IPS DF 4.7 (cell line): Measurements from ENCODE around the gene PIMREG.

Source experiments
- DNase-seq: peaks from one replicate; pipeline ENCODE4 v3.0.0-alpha.2; 2013; ENCODE audit warnings: low spot score; ENCODE audit errors: extremely low read depth

Gene PIMREG, protein sequence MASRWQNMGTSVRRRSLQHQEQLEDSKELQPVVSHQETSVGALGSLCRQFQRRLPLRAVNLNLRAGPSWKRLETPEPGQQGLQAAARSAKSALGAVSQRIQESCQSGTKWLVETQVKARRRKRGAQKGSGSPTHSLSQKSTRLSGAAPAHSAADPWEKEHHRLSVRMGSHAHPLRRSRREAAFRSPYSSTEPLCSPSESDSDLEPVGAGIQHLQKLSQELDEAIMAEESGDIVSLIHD

DNA sequence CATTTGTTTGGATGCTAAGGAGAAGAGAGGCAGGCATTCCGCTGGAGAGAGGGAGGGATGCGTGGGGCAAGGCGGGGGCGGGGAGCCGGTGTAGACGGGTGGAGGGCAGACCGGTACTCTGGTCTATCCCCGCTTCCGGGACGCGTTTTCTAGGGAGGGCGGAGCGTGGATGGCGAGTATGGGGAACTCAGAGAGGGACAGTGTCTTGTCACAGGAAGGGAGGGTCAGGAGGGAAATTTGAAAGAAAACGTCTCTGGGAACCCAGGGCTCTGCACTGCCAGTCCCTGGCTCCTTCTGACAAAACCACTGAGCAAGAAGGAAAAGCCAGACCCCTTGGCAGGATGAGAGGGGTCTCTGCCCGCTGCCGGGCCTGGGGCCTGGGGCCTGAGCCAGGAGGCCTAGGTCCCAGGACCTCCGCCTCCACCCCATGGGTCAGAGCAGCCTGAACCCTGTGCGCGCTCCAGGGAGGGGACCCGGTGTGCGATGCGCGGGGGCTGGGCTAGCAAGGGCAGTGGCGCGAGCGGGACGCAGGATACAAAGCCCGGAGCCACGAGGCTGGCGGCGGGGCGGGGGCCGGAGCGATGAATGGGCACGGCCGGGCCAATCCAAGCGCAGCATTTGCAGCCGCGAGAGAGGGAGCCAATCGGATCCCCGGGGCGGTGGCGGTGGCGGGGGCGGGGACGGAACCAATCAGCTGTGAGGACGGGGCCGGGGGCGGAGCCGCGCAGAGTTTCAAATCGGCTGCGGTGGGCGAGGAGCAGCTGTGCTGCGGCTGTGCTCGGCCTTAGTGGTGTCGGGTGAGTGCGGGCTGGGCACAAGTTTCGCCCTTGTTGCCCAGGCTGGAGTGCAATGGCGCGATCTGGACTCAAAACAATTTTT, at the start of gene PIMREG:
Gene PIMREG, plus strand, starts transcription at position 764 of the 879 bp plus-strand sequence. CDS start 656 bp downstream, outside the sequence.
- DNase-seq, result no peak

DNA sequence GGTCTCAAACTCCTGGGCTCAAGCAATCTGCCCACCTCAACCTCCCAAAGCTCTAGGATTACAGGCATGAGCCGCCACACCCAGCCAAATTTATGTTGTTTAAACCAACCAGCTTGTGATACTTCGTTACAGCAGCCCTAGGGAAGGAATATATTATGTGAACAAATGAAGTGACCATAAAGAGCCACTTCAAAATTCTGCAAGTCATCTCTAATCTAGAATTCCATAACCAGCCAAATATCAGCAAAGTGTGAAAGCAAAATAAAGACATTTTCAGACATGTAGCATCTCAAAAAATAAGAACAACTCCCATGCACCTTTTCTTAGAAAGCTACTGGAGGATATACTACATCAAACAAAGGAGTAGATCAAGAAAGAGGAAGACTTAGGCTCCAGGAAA, 45.3 kb upstream of the PIMREG start:
- DNase-seq, result no peak

- no peak for DNase-seq
These were observed 42.0 kb upstream of the PIMREG start for GRCh38 chr17:6402258-6402657.

DNA sequence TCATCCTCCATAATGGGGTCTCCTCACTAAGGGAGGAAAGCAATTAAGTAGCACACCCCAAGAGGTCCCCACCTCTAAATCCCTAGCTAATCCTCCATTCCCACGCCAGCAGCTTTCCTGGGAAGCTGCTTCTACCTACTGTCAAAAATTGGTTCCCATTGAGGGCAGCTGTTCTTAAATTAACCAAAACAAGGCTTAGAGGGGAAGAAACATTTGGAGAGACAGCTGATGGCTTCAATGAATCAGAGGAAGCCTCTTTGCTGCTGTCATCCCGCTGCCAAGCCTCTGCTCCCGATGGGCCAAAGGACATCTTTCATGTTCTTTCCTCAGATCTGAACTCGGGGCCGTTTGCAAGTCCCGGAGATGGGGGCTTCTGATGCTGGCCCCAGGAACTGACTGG, 36.0 kb upstream of the PIMREG start:
- DNase-seq, result no peak

DNA sequence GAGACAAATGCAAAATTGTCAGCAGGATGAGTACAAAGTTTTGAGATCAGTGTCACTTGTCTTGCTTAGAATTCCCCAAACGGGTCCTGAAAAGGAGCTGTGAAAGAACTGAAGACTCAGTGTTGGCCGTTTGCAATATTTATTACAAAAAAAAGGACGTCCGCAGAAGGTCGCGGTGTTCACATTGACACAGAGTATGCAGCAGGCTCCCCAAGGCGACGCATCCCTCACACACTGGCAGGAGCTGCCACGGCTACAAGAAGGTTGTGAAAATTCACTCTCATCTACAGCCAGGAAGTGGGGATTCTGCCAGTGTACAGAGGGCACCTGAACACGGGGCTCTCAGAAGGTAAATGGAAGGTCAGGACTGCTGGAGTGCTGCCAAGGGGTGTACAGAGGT, 35.5 kb upstream of the PIMREG start:
- DNase-seq, result no peak

DNA sequence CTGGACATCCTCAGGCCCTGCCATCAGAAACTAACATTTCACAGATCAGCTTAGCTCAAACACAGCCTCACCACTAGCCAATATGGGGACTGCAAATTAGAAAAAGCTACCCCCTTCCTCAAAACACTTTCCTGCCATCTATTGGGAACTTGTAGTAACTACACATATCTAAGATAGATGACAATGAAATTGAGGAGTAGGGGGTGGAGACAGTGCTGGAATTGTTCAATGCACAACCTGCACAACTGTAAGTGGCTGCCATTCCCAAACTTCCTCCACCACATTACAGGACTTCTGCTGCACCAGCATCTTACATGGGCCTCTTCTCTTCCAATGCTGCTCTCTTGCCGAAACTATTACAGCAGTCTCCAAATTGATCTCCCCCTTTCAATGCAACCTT, 31.2 kb upstream of the PIMREG start:
- no peak for DNase-seq

DNA sequence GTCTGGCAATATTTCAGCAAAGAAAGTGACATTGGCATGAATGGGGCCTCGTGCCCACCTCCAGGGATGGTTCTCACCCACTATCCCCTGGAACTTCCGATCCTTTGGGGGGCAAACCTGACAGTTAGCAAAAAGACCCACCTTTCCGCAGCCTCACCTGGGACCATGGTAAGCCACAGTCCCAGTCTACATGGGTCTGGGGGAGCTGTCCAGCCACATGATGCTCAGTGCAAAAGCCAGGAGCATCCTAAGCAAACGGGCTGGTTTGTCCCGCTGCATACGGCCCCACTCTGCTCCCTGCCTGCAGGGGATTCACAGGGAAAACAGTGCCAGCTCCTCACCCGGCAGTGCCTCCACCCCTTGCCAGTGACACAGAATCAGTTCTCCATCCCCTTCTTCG, 28.6 kb upstream of the PIMREG start:
- DNase-seq, result no peak

DNA sequence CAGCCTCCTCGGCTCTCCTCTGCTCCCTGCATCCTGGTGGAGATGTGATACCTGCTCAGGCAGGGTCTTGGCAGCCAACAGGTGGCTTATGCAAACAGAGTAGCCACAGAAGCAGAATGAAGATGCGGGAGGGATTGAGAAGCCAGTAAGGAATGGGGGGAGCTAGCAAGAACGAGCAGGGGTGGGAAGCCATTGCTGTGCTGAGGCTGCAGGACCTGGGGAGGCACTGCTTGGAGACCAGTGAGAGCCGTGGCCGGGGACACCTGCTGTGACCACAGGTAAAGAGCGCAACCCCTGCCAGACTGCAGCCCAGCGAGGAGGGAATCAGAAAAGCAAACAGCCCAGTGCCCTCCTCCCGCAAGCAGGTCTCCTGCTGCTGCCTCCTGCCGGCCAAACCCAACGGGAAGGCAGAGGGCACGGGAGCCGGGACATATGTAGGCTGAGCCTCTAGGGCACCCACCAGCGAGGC, 24.0 kb upstream of the PIMREG start:
- no peak for DNase-seq

- no peak for DNase-seq
These were observed 22.3 kb upstream of the PIMREG start for GRCh38 chr17:6421700-6422604.

GRCh38 chr17:6422654-6423241, 21.5 kb upstream of the PIMREG start:
- DNase-seq, result no peak

- no peak for DNase-seq
These were observed 20.3 kb upstream of the PIMREG start for GRCh38 chr17:6423931-6424330.

DNA sequence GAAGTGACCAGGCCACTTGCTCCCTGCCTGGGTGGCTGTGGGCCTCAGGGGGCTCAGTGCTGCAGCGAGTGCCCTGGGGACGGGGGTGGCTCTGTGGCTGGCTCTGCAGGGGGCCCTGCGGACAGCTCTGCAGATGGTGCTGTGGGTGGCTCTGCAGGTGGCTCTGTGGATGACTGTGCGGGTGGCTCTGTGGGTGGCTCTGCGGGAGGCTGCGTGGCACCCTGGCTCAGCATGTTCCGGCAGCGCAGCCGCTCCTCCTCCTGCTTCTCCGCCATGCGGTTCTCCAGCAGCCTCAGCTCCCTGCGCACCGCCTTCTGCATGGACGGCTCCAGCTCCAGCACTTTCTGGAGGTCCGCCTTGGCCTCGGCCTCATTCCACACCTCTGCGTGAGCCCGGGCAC, 18.8 kb upstream of the PIMREG start:
- no peak for DNase-seq

DNA sequence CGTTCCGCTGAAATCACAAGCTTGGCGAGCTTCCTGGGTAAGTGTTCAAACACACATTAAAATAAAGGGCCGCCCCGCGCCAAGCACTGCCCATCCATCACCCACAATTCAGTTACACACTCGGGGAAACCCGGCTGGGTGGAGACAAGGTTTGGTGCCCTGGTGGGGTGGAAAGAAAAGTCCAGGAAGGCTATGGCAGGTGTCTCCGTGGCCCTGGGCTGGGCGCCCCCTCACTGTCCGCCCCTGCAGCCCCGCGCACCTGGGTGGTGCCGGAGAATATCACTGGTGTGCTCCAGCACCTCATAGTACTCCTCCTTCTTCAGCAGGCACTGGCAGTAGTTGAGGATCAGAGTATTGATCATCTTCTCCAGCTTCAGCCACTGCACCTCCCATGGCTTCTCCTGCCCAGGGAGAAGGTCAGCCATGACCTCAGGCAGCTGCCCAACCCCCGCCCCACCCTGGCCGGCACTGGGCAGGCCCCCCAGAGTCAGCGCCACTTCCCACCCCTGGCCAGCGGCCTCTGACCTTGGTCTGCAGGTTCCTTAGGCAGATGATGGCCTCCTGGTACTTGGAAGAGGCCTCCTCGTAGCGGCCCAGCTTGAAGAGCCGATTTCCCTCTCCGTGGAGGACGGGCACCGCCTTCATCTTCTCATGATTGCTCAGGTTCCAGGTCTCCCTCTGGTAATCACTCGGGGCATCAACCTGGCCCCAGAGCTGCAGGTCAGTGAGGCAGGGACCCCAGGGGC, 17.7 kb upstream of the PIMREG start:
- DNase-seq, result no peak

GRCh38 chr17:6427279-6427781, 16.9 kb upstream of the PIMREG start:
- DNase-seq, result no peak

DNA sequence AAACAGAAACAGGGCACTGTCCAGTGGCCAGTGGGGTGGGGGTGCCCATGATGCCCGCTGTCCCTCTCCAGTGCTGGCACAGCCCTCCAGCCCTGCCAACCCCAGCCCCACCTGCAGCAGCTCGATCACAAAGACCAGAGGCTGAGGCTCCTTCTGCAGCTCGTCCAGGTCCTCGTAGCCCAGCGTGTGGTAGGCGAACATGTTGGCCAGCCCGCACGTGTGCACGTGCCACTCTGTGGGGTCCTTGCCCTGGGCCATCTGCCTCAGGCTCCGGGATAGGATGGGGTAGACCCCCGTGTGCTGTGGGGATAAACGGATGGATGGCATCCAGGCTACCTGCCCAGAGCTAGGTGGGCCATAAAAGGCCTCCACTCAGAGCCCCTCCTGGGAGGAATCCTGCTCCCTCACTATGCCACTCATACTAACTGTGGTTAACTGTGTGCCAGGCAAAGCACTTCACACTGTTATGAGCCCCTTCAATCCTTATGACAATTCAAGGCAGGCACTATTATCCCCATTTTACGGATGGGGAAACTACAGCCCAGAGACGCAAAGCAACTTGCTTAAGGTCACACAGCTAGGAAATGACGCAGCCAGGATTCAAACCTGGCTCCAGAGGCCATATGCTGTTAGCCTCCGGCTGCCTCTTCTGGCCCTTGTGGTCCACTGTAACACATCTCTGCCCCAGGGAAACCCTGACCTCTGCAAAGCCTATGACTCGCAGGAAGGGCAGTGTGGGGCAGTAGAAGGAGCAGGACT, 15.9 kb upstream of the PIMREG start:
- no peak for DNase-seq

- DNase-seq, result no peak
These were observed 15.0 kb upstream of the PIMREG start for GRCh38 chr17:6429266-6429665.

GRCh38 chr17:6430769-6431168, 13.5 kb upstream of the PIMREG start:
- DNase-seq, result no peak

- no peak for DNase-seq
These were observed 9.2 kb upstream of the PIMREG start, which contains the start of gene AIPL1 for GRCh38 chr17:6435051-6435450. AIPL1 (minus strand) TSS chr17:6435121; CDS start chr17:6435104, 17 bp downstream.

- no peak for DNase-seq
These were observed 8.3 kb upstream of the PIMREG start for GRCh38 chr17:6435968-6436367.

DNA sequence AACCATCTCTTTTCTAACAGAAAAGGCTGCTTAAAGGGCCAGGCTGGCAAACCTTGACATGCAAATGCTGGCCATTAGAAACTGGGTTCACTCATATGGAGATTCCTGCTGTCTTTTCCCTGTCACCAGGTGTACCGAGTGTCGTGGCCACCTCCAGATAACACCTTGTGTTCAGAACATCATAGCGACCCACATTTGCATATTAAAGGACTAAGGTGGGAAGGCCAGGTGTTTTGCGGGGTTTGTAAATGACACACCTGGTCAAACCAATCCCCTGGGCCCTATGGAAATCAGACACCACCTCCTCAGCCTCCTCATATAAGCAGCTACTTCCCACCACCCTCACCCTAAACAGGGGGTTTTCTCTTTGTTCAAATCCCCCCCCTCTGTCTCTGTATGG, 6.8 kb upstream of the PIMREG start:
- no peak for DNase-seq
